GM12864 (cell line): ENCODE data around the gene OR2G2.

Source experiments
- DNase-seq: peaks from one replicate; pipeline ENCODE4 v3.0.0-alpha.2; 2011; ENCODE audit warnings: low read depth
- H3K4me3 ChIP-seq: 2 replicates; pipeline ENCODE4 v1.5.1; 2011; ENCODE audit warnings: mild to moderate bottlenecking, low read depth, low read length, control low read depth
- TF ChIP-seq, protein P1 (sequence below): IDR thresholded peaks from 2 replicates; pipeline ENCODE4 v1.5.1; 2011; ENCODE audit warnings: low read depth, mild to moderate bottlenecking, moderate library complexity, low read length, control low read depth, inconsistent platforms; ENCODE audit errors: missing control alignments

The OR2G2 gene, protein sequence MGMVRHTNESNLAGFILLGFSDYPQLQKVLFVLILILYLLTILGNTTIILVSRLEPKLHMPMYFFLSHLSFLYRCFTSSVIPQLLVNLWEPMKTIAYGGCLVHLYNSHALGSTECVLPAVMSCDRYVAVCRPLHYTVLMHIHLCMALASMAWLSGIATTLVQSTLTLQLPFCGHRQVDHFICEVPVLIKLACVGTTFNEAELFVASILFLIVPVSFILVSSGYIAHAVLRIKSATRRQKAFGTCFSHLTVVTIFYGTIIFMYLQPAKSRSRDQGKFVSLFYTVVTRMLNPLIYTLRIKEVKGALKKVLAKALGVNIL

DNA sequence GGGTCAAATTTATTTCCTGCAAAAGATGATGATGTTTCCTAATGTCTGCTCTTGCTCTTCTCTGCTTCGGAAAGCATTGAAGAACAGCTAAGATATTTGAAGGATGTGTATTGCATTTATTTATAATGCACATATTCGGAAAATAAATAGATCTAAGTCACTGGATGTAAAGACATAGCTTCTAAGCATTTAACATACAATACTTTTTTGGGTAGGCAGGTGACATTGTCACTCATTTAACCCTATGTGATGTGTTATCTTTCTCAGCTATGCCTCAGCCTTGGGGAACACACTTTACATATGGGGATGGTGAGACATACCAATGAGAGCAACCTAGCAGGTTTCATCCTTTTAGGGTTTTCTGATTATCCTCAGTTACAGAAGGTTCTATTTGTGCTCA, at the start of gene OR2G2:
Gene OR2G2, plus strand, starts transcription at position 301 of the 400 bp plus-strand sequence. Its CDS starts 0 bp downstream, at position 301.
- DNase-seq = no peak
- H3K4me3 ChIP-seq = no peak within 1 kb of the TSS
- TF ChIP-seq, protein P1, sequence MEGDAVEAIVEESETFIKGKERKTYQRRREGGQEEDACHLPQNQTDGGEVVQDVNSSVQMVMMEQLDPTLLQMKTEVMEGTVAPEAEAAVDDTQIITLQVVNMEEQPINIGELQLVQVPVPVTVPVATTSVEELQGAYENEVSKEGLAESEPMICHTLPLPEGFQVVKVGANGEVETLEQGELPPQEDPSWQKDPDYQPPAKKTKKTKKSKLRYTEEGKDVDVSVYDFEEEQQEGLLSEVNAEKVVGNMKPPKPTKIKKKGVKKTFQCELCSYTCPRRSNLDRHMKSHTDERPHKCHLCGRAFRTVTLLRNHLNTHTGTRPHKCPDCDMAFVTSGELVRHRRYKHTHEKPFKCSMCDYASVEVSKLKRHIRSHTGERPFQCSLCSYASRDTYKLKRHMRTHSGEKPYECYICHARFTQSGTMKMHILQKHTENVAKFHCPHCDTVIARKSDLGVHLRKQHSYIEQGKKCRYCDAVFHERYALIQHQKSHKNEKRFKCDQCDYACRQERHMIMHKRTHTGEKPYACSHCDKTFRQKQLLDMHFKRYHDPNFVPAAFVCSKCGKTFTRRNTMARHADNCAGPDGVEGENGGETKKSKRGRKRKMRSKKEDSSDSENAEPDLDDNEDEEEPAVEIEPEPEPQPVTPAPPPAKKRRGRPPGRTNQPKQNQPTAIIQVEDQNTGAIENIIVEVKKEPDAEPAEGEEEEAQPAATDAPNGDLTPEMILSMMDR = no peak

DNA sequence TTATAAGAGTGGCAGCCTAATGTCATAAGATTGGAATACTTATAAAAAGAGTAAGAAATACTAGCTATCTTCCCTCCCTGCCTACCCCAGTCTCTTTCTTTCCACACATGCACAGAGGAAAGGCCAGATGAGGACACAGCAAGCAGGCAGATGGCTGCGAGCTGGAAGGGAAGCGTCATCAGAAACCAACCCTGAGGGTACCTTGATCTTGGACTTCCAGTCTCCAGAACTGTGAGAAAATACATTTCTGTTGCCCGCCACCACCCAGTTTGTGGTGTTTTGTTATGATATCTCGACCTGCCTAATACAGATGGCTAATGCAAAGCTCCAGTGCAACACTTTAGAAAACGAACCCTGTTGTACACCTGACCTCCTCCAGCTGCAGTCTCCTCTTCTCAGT, 49.6 kb upstream of the OR2G2 start:
- no peak overlapping the region for H3K4me3 ChIP-seq
- no peak for DNase-seq
- TF ChIP-seq, protein P1 = no peak

DNA sequence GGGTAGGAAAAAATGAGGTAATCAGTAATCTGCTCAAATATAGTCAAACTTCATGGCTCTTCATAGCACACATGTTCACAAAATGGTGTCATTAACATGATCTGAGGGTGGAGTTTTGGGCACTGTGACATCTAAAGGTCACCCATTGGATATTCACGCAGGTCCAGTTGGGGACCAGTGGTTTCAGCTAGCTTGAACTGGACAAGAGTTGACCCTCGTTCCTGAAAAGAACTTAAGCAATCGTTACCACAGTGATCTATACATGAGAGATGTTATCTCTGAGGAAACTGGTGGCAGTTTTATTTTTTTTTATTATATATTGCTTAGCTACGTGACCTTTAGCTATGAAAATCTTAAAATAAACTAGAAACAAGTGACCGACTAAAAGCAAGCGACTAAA, 48.9 kb upstream of the OR2G2 start:
- TF ChIP-seq, protein P1 = no peak

DNA sequence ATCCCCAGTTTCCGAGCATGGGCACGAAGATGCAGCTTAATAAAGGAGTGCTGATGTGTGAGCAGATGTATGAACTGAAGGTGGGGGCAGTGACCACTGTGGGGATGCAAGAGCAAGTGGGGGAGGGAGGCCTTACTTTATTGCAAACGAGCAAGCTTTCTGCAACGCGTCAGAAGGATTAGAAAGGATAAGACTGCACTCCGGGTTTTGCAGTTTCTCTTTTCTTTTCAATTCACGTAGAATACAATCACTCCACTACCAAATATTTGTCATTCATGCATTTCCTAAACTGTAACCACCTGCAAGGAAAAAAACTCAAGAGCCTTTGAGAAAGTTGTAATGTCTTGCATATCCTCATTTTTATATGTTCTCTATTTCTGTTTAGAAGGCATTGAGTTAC, 47.6 kb upstream of the OR2G2 start:
- no peak for DNase-seq
- TF ChIP-seq, protein P1 = no peak
- H3K4me3 ChIP-seq = no peak overlapping the region

More for the DNA sequence above, 48.9 kb upstream of the OR2G2 start:
- H3K4me3 ChIP-seq = no peak overlapping the region
- no peak for DNase-seq

DNA sequence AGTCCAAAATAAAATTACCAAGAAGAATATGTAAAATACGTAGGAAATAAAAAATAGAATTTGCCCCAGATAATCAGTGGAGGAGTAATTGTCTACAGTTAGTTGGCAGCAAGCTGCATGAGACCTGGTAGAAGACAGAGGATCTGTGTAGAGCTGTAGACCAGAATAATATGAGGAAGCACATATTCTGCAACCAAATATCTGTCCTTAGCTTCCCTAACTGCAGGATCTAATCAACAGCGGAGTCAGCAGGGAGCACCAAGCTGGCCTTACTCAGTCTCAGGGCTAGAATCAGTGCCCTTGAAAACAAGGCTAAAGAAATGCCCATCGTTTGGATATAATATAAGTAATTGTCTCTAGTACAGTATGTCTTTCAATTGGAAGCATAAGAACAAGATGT, 45.3 kb upstream of the OR2G2 start:
- H3K4me3 ChIP-seq = no peak overlapping the region
- TF ChIP-seq, protein P1 = no peak
- no peak for DNase-seq

DNA sequence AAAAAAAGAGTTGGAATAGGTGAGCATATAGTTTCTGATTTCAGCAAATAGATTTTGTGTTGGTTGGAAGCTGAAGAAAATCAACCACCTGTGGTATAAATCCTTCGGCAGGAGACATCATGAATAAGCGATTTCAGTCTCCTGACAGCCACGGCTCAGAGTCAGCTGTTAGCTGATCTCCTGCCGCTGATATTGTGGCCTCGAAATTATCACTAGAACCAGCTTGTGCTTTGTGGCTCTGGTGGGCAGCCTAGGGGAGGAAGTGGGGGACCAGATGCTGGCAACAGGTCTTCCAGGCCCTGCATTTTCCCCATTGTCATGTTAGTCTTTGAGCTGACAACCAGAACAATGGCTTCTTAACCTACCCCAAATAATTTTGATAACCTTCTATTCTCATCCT, 40.1 kb upstream of the OR2G2 start:
- DNase-seq = no peak
- TF ChIP-seq, protein P1 = no peak
- H3K4me3 ChIP-seq = no peak overlapping the region

DNA sequence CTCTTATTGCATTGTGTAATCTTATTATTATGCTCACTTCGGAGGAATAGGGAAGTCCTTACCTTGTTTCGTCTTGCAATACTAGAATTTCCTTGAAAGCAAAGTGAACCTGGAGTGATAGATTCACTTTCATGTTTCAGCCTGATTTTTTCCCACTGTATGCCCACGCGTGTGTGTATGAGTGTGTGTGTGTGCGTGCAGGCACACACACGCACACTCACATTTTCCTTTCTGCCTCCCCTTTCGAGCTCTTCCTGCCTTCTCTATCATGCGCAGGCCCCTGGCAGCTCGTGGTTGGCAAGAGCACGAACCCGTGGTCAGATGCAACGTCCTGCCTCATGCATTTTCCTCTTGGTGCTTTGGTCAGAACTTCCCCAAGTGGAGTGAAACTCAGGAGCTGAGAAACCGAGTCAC, 39.4 kb upstream of the OR2G2 start, which contains the start of gene GCSAML:
Gene GCSAML, plus strand, starts transcription at position 366 of the 414 bp plus-strand sequence. CDS start 58 bp downstream, outside the sequence.
- TF ChIP-seq, protein P1 = no peak
- H3K4me3 ChIP-seq = no peak within 1 kb of the TSS
- no peak for DNase-seq
